DND-41 (cell line): ENCODE measurements around the gene DLG2.

ENCODE experiments used
- EZH2 ChIP-seq: IDR thresholded peaks from 3 replicates; pipeline ENCODE4 v1.6.1; 2012; ENCODE audit warnings: borderline replicate concordance, low read depth, mild to moderate bottlenecking, moderate library complexity, low read length, inconsistent platforms; ENCODE audit not compliant: severe bottlenecking
- TF ChIP-seq, protein P1 (sequence below): IDR thresholded peaks from 2 replicates; pipeline ENCODE4 v1.5.1; 2012; ENCODE audit warnings: borderline replicate concordance, low read length, moderate library complexity, mild to moderate bottlenecking; ENCODE audit not compliant: poor library complexity, severe bottlenecking; ENCODE audit errors: extremely low read depth

GRCh38 chr11:83881428-83881827 lies 1745.7 kb downstream of the DLG2 start:
- no peak for TF ChIP-seq EZH2
- TF ChIP-seq, protein P1, sequence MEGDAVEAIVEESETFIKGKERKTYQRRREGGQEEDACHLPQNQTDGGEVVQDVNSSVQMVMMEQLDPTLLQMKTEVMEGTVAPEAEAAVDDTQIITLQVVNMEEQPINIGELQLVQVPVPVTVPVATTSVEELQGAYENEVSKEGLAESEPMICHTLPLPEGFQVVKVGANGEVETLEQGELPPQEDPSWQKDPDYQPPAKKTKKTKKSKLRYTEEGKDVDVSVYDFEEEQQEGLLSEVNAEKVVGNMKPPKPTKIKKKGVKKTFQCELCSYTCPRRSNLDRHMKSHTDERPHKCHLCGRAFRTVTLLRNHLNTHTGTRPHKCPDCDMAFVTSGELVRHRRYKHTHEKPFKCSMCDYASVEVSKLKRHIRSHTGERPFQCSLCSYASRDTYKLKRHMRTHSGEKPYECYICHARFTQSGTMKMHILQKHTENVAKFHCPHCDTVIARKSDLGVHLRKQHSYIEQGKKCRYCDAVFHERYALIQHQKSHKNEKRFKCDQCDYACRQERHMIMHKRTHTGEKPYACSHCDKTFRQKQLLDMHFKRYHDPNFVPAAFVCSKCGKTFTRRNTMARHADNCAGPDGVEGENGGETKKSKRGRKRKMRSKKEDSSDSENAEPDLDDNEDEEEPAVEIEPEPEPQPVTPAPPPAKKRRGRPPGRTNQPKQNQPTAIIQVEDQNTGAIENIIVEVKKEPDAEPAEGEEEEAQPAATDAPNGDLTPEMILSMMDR, result no peak
